Osteoblast (primary cell): Measurements from ENCODE around the gene MUC15. TPM values are rescaled to one million over a fixed set of nuclear protein-coding genes. Genes with fewer than 3 reads are reported as not detected.

Source experiments
- DNase-seq: peaks from one replicate; pipeline ENCODE4 v3.0.0; 2011; ENCODE audit warnings: low spot score, mixed read lengths; ENCODE audit not compliant: insufficient read length; ENCODE audit errors: missing footprints
- H2AFZ ChIP-seq: 2 replicates; pipeline ENCODE4 v1.6.0; 2011; ENCODE audit warnings: mild to moderate bottlenecking, low read length
- H3K27ac ChIP-seq: 2 replicates; pipeline ENCODE4 v1.5.1; 2011; ENCODE audit warnings: mild to moderate bottlenecking, low read depth, low read length, moderate library complexity
- H3K27me3 ChIP-seq: 2 replicates; pipeline ENCODE4 v1.6.0; 2012; ENCODE audit warnings: mild to moderate bottlenecking, control low read depth, inconsistent platforms, low read length, moderate library complexity; ENCODE audit not compliant: insufficient read depth
- H3K36me3 ChIP-seq: 2 replicates; pipeline ENCODE4 v1.5.1; 2011; ENCODE audit warnings: mild to moderate bottlenecking, low read length, control low read depth, moderate library complexity; ENCODE audit not compliant: insufficient read depth
- H3K4me1 ChIP-seq: 2 replicates; pipeline ENCODE4 v1.5.1; 2011; ENCODE audit warnings: mild to moderate bottlenecking, low read length, control low read depth, moderate library complexity; ENCODE audit not compliant: insufficient read depth
- H3K4me2 ChIP-seq: 2 replicates; pipeline ENCODE4 v1.6.0; 2011; ENCODE audit warnings: mild to moderate bottlenecking, low read length; ENCODE audit not compliant: insufficient read depth
- H3K4me3 ChIP-seq: fragments of 200-600 bp; sonication (generic); 3 replicates; pipeline ENCODE4 v1.5.1; 2012; ENCODE audit warnings: mild to moderate bottlenecking, low read length, inconsistent platforms; ENCODE audit not compliant: insufficient read depth
- H3K79me2 ChIP-seq: 2 replicates; pipeline ENCODE4 v1.6.0; 2012; ENCODE audit warnings: mild to moderate bottlenecking, low read length, control low read depth, inconsistent platforms; ENCODE audit not compliant: insufficient read depth
- H3K9me3 ChIP-seq: 2 replicates; pipeline ENCODE4 v1.5.1; 2011; ENCODE audit warnings: low read depth, low read length, control low read depth
- H4K20me1 ChIP-seq: 2 replicates; pipeline ENCODE4 v1.6.0; 2012; ENCODE audit warnings: mild to moderate bottlenecking, low read length, control low read depth; ENCODE audit not compliant: insufficient read depth
- CTCF ChIP-seq: IDR thresholded peaks from 2 replicates; pipeline ENCODE4 v1.5.1; 2011; ENCODE audit warnings: mild to moderate bottlenecking, low read depth, low read length, moderate library complexity; ENCODE audit errors: extremely low read depth
- total RNA-seq: library from RNA; depleted of rRNA; stranded (reverse); fragments of >200 nt; gene quantifications from 2 replicates; pipeline ENCODE4 v1.2.3, GENCODE V29; 2012

The MUC15 gene
- total RNA-seq, 1 donor: not detected

- Histone ChIP-seq H3K4me3 (no peak overlapping the region), H2AFZ (no peak overlapping the region), H3K27ac (no peak overlapping the region), H3K9me3 (no peaks in the 10 kb centered on the region), H3K79me2 (no peaks in the 10 kb centered on the region), H3K4me1 (no peaks in the 10 kb centered on the region), H3K4me2 (no peak overlapping the region), H3K27me3 (no peaks in the 10 kb centered on the region), H3K36me3 (no peaks in the 10 kb centered on the region), H4K20me1 (no peaks in the 10 kb centered on the region)
- TF ChIP-seq CTCF: no peak
- no peak for DNase-seq
Measured at GRCh38 chr11:26537341-26537740, 34.7 kb downstream of the MUC15 start.

- Histone ChIP-seq H3K4me1 (no peaks in the 10 kb centered on the region), H3K79me2 (no peaks in the 10 kb centered on the region), H3K36me3 (no peaks in the 10 kb centered on the region), H4K20me1 (no peaks in the 10 kb centered on the region), H3K4me3 (no peak overlapping the region), H3K27ac (no peak overlapping the region), H3K27me3 (no peaks in the 10 kb centered on the region), H3K4me2 (no peak overlapping the region), H2AFZ (no peak overlapping the region), H3K9me3 (no peaks in the 10 kb centered on the region)
- no peak for TF ChIP-seq CTCF
- no peak for DNase-seq
Measured at GRCh38 chr11:26527685-26528084, 44.4 kb downstream of the MUC15 start.

- Histone ChIP-seq H3K27ac (no peak overlapping the region), H2AFZ (no peak overlapping the region), H3K4me2 (no peak overlapping the region), H3K4me3 (no peak overlapping the region), H3K27me3 (no peaks in the 10 kb centered on the region), H3K9me3 (no peaks in the 10 kb centered on the region), H4K20me1 (no peaks in the 10 kb centered on the region), H3K79me2 (no peaks in the 10 kb centered on the region), H3K36me3 (no peaks in the 10 kb centered on the region), H3K4me1 (no peaks in the 10 kb centered on the region)
- no peak for DNase-seq
- peak; percentile 44 for TF ChIP-seq CTCF
Measured at GRCh38 chr11:26522912-26523610, 49.0 kb downstream of the MUC15 start.

GRCh38 chr11:26519469-26519868, 52.6 kb downstream of the MUC15 start:
- Histone ChIP-seq H2AFZ (no peak overlapping the region), H3K27me3 (no peaks in the 10 kb centered on the region), H3K4me1 (no peaks in the 10 kb centered on the region), H3K27ac (no peak overlapping the region), H3K36me3 (no peaks in the 10 kb centered on the region), H3K4me3 (no peak overlapping the region), H4K20me1 (no peaks in the 10 kb centered on the region), H3K9me3 (no peaks in the 10 kb centered on the region), H3K4me2 (no peak overlapping the region), H3K79me2 (no peaks in the 10 kb centered on the region)
- no peak for DNase-seq
- TF ChIP-seq CTCF: no peak
